K562 (cell line): ENCODE measurements around the gene CFHR4. TPM values are rescaled to one million over a fixed set of nuclear protein-coding genes. Genes with fewer than 3 reads are reported as not detected.

ENCODE experiments used
- ATAC-seq: fragments of 200-7000 bp; cut with Tn5 transposase; 3 replicates; pipeline ENCODE4 v1.9.1; 2020; ENCODE audit warnings: moderate library complexity
- BruUV-seq: library from RNA; stranded (reverse); fragments of 400-500 nt; replicated peaks from 2 replicates; lab custom pipeline; 2021; lab: Mats Ljungman, UMichigan
- CTCF ChIA-PET: fragments of 300-600 bp; formaldehyde crosslinking; extraction: SDS; loops from one replicate; lab custom pipeline; 2021; ENCODE audit warnings: low intra/inter-chr PET ratio; lab: Yijun Ruan, JAX
- POLR2A ChIA-PET: fragments of 300-600, 350-650 bp; sonication (Branson Sonifier 250); formaldehyde crosslinking; extraction: SDS; loops from one replicate; lab custom pipeline; 2021; ENCODE audit warnings: antibody characterized with exemption, inconsistent platforms; lab: Yijun Ruan, JAX
- DNase-seq, 4 experiments: peaks; one replicate each; pipeline versions ENCODE4 v3.0.0 to v3.0.0-alpha.2; 2011 to 2018; ENCODE audit warnings: low spot score in 3 of 4, mixed read lengths in 3 of 4; ENCODE audit errors: extremely low read depth in 1 of 4
- FAIRE-seq: peaks from 2 replicates; lab custom pipeline; 2011; peaks lifted over from hg19 to GRCh38; lab: Jason Lieb, UNC
- H2AFZ ChIP-seq: 2 replicates; pipeline ENCODE4 v1.6.0; 2011; ENCODE audit warnings: low read depth, low read length, control low read depth, inconsistent platforms
- H3K27ac ChIP-seq: fragments of 200-600 bp; 3 replicates; pipeline ENCODE4 v1.8.0; 2011; ENCODE audit warnings: low read depth, mild to moderate bottlenecking, control low read depth, inconsistent platforms, low read length, moderate library complexity, mixed read lengths; ENCODE audit errors: extremely low read depth
- H3K27me3 ChIP-seq, 2 experiments: fragments of 300-600 bp in 1 of 2; 2 replicates in 1 of 2; 3 replicates in 1 of 2; pipeline versions ENCODE4 v1.6.0 to v1.8.0; 2011; ENCODE audit warnings: inconsistent platforms in 2 of 2, low read length in 2 of 2, mild to moderate bottlenecking in 1 of 2, mixed read lengths in 1 of 2, moderate library complexity in 1 of 2; ENCODE audit not compliant: control insufficient read depth in 2 of 2, insufficient read depth in 2 of 2
- H3K36me3 ChIP-seq: fragments of 300-600 bp; 3 replicates; pipeline ENCODE4 v1.8.0; 2011; ENCODE audit warnings: mild to moderate bottlenecking, low read length, inconsistent platforms; ENCODE audit not compliant: control insufficient read depth, insufficient read depth
- H3K4me1 ChIP-seq, 2 experiments: fragments of 200-600 bp in 1 of 2; replicated peaks in 1 of 2; 2 replicates in 1 of 2; 3 replicates in 1 of 2; pipeline versions ENCODE4 v1.5.1 to v1.8.0; 2011; ENCODE audit warnings: inconsistent platforms in 2 of 2, low read length in 2 of 2, mild to moderate bottlenecking in 1 of 2, mixed read lengths in 1 of 2, moderate library complexity in 1 of 2; ENCODE audit not compliant: control insufficient read depth in 2 of 2, insufficient read depth in 2 of 2
- H3K4me2 ChIP-seq: 2 replicates; pipeline ENCODE4 v1.6.1; 2011; ENCODE audit warnings: low read length, control low read depth, inconsistent platforms, mixed read lengths; ENCODE audit not compliant: insufficient read depth
- H3K4me3 ChIP-seq: fragments of 200-600 bp; sonication (generic), shearing (Covaris generic); 2 replicates; pipeline ENCODE4 v1.5.1; 2016; ENCODE audit warnings: control low read depth, inconsistent platforms
- H3K79me2 ChIP-seq: fragments of 200-600 bp; 3 replicates; pipeline ENCODE4 v1.8.0; 2011; ENCODE audit warnings: low read length, inconsistent platforms; ENCODE audit not compliant: control insufficient read depth, insufficient read depth
- H3K9ac ChIP-seq, 2 experiments: 2 replicates each; pipeline versions ENCODE4 v1.6.0 to v1.6.1; 2011; ENCODE audit warnings: low read depth in 2 of 2, low read length in 2 of 2, control low read depth in 1 of 2, inconsistent platforms in 1 of 2, mild to moderate bottlenecking in 1 of 2, mixed read lengths in 1 of 2; ENCODE audit not compliant: insufficient read depth in 1 of 2
- H3K9me1 ChIP-seq: one replicate; pipeline ENCODE4 v1.6.0; 2011; ENCODE audit warnings: inconsistent platforms, mild to moderate bottlenecking, low read length, moderate library complexity; ENCODE audit not compliant: control insufficient read depth, insufficient read depth
- H3K9me3 ChIP-seq: replicated peaks from 2 replicates; pipeline ENCODE4 v1.5.1; 2011; ENCODE audit warnings: low read depth, low read length, inconsistent platforms; ENCODE audit not compliant: control insufficient read depth, insufficient read depth
- H4K20me1 ChIP-seq: replicated peaks from 2 replicates; pipeline ENCODE4 v1.6.1; 2011; ENCODE audit warnings: low read length, inconsistent platforms, mixed read lengths; ENCODE audit not compliant: control insufficient read depth, insufficient read depth
- CBX8 ChIP-seq: fragments of 200-600 bp; sonication (generic); IDR thresholded peaks from 2 replicates; pipeline ENCODE4 v1.6.1; 2012; ENCODE audit warnings: borderline replicate concordance, mixed run types, low read depth, mild to moderate bottlenecking, moderate library complexity, mixed read lengths, low read length, control low read depth, inconsistent platforms; ENCODE audit not compliant: poor library complexity, severe bottlenecking; ENCODE audit errors: extremely low read depth
- MYC ChIP-seq, 2 experiments: fragments of 250-450 bp in 1 of 2; sonication (Bioruptor Pico) in 1 of 2; IDR thresholded peaks; 2 replicates each; pipeline versions ENCODE4 v1.5.1 to v1.6.1; 2012 to 2021; ENCODE audit warnings: low read depth in 2 of 2, borderline replicate concordance in 1 of 2, improper control_type of control experiment in 1 of 2, low read length in 1 of 2, mild to moderate bottlenecking in 1 of 2, moderate library complexity in 1 of 2
- SRSF9 ChIP-seq: fragments of 200-400 bp; formaldehyde crosslinking; IDR thresholded peaks from 2 replicates; pipeline ENCODE4 v1.6.1; 2017; ENCODE audit warnings: low read depth, low read length, borderline replicate concordance
- WGBS: fragments of 100-300 bp; shearing (Covaris generic); methylation state at CpG from one replicate; pipeline ENCODE4 v1.1.6; 2016; ENCODE audit warnings: low coverage, mixed read lengths; ENCODE audit not compliant: insufficient coverage; ENCODE audit errors: missing lambda C conversion rate; 5-methylcytosine and 5-hydroxymethylcytosine counted together
- in situ Hi-C: fragments of 300-500 bp; cut with MboI; formaldehyde crosslinking; loops from 4 replicates; pipeline ENCODE4 v1.15.0; 2018; ENCODE audit warnings: inconsistent platforms, mixed read lengths
- intact Hi-C: fragments of 100-400 bp; cut with micrococcal nuclease; formaldehyde crosslinking; loops from 2 replicates; pipeline ENCODE4 v1.14.2; 2022
- polyA plus RNA-seq, 8 experiments: library from polyadenylated mRNA; depleted of rRNA in 4 of 8; stranded (reverse) in 5 of 8; unstranded in 3 of 8; fragments of >200 nt; fragmentation: Nextera tagmentation in 2 of 8; fragmentation: Illumina TruSeq in 1 of 8; extraction: Ambion mirVana in 2 of 8; extraction: Trizol in 1 of 8; gene quantifications; 2 replicates each; pipeline versions ENCODE4 v1.2.1 to v1.2.3, GENCODE V29; 2011 to 2014; ENCODE audit warnings: inconsistent platforms in 1 of 8, missing spikeins in 1 of 8
- total RNA-seq, 7 experiments: library from RNA; depleted of rRNA in 6 of 7; stranded (reverse); fragments of >200 nt in 6 of 7; fragmentation: Illumina TruSeq in 2 of 7; extraction: Trizol in 2 of 7; gene quantifications; 2 replicates each; pipeline versions ENCODE4 v1.2.1 to v1.2.3, GENCODE V29; 2011 to 2021; ENCODE audit warnings: low replicate concordance in 1 of 7
- TF ChIP-seq, protein P1 (sequence below): fragments of 450-650 bp; conservative IDR thresholded peaks from 2 replicates; pipeline ENCODE4 v1.6.1; 2016; ENCODE audit warnings: missing genetic modification characterization, low read depth, mild to moderate bottlenecking, control low read depth, missing compliant biosample characterization
- TF ChIP-seq, protein P2 (sequence below): IDR thresholded peaks from 2 replicates; pipeline ENCODE4 v1.6.1; 2016; ENCODE audit warnings: missing genetic modification characterization, missing compliant biosample characterization

CFHR4 gene
- total and polyA plus RNA-seq, 9 of the 15 experiments (the other 6 are each of a cell fraction or from before 2014, with no cell fraction given) = 0.04 to 0.13 TPM; not detected in 7

DNA sequence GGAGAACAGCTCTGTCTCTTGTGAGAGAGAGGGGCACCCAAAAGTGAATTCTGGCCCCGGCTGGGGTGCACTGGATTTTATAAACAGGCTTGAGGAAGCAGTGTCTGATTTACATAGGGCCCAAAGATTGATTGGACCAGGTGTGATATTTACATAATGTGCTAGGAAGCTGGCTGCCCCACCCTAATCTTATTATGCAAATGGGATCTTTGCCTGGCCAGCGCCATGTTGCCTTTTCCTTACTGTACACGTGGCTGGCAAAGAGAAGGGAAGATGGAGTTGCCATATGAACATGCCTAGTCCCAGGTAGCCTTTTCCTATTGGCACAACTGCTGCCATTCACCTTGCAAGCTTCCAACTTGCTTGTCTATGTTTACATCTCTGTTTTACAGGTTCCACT is 29.0 kb upstream of the CFHR4 start (continued):
- 0 out of 2 replicates have a peak, but pooled peaks have one; percentile 19 for TF ChIP-seq MYC (IDR thresholded peaks at IDR 0.05; ENCODE audit: low read depth, low read length)
- no peak for TF ChIP-seq MYC (CRISPR knock-in tag; IDR thresholded peaks at IDR 0.05; ENCODE audit: borderline replicate concordance, low read depth)
- no peak for TF ChIP-seq SRSF9

DNA sequence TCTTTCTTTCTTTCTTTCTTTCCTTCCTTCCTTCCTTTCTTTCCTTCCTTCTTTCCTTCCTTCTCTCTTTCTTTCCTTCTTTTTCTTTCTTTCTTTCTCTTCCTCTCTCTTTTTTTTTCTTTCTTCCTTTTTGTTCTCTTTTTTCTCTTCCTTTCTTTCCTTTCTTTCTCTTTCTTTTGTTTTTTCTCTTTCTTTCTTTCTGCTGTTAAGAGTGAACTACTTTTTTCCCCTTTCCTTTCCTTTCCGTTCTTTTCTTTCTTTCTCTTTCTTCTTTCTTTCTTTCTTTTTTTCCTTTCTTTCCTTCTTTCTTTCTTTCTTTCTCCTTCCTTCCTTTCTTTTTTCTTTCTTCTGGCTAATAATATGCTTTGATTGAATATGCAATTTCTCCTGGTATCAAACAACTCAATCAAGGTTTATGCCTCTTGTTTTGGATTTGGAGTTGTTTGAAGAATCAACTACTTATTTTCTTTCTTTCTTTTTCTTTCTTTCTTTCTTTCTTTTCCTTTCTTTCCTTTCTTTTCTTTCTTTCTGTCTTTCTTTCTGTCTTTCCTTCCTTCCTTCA is 27.4 kb upstream of the CFHR4 start:
- H3K9ac ChIP-seq = no peak overlapping the region
- no peak for DNase-seq
- TF ChIP-seq, protein P1, sequence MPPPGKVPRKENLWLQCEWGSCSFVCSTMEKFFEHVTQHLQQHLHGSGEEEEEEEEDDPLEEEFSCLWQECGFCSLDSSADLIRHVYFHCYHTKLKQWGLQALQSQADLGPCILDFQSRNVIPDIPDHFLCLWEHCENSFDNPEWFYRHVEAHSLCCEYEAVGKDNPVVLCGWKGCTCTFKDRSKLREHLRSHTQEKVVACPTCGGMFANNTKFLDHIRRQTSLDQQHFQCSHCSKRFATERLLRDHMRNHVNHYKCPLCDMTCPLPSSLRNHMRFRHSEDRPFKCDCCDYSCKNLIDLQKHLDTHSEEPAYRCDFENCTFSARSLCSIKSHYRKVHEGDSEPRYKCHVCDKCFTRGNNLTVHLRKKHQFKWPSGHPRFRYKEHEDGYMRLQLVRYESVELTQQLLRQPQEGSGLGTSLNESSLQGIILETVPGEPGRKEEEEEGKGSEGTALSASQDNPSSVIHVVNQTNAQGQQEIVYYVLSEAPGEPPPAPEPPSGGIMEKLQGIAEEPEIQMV (tag) = 0 out of 2 replicates have a peak, but pooled peaks have one; percentile 45
- TF ChIP-seq CBX8 = no peak
- TF ChIP-seq, protein P2, sequence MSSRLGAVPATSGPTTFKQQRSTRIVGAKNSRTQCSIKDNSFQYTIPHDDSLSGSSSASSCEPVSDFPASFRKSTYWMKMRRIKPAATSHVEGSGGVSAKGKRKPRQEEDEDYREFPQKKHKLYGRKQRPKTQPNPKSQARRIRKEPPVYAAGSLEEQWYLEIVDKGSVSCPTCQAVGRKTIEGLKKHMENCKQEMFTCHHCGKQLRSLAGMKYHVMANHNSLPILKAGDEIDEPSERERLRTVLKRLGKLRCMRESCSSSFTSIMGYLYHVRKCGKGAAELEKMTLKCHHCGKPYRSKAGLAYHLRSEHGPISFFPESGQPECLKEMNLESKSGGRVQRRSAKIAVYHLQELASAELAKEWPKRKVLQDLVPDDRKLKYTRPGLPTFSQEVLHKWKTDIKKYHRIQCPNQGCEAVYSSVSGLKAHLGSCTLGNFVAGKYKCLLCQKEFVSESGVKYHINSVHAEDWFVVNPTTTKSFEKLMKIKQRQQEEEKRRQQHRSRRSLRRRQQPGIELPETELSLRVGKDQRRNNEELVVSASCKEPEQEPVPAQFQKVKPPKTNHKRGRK = peak; percentile 94
- TF ChIP-seq, all 486 proteins: peak for 2
- no peaks in the 10 kb centered on the region for H3K36me3 ChIP-seq
- POLR2A ChIA-PET = no interaction called here
- ATAC-seq (no peak), FAIRE-seq (no peak)
- no TSS peak for BruUV-seq
- H3K9me1 ChIP-seq = no peaks in the 10 kb centered on the region
- CTCF ChIA-PET = no interaction called here
- no peak overlapping the region for H3K27ac ChIP-seq
- intact Hi-C loops = no loop called here
- H3K4me1 ChIP-seq = no peaks in the 10 kb centered on the region
- no peaks in the 10 kb centered on the region for H3K9me3 ChIP-seq
- no peak overlapping the region for H3K4me3 ChIP-seq
- in situ Hi-C loops = no loop called here
- H2AFZ ChIP-seq = no peak overlapping the region
- no peaks in the 10 kb centered on the region for H3K27me3 ChIP-seq
- no peaks in the 10 kb centered on the region for H4K20me1 ChIP-seq
- WGBS = 8% methylated on average over 1 of the region's 1 CpG
- no peak overlapping the region for H3K4me2 ChIP-seq
- no peaks in the 10 kb centered on the region for H3K79me2 ChIP-seq
